ENCODE measurements around the gene RUFY3. TPM values are rescaled to one million over a fixed set of nuclear protein-coding genes. Genes with fewer than 3 reads are reported as not detected.

RUFY3 gene
- total and polyA plus RNA-seq, 2 of the 13 experiments (the other 11 are each of a cell fraction or from before 2014, with no cell fraction given) = 17.9 to 25.3 TPM

- no peak for TF ChIP-seq REXO4 (CRISPR knock-in tag; IDR thresholded peaks at IDR 0.05; ENCODE audit: borderline replicate concordance)
Measured at GRCh38 chr4:70838666-70839588, 117.2 kb downstream of the RUFY3 start (continued).

- POLR2A ChIA-PET = interaction anchor here (0.6 to 1.6 kb wide), 5 partner anchors 11 to 154 kb away, joined by 3 to 9 read pairs (median 4); partner anchors contain the start of genes DCK and MOB1B
- peaks cover 2 to 8% of the 10 kb centered on the region in 2 experiments; a peak in 4 of 5 replicates for H3K36me3 ChIP-seq (replicated peaks in 1 of 2; ENCODE audit: control insufficient read depth in 1 of 2, insufficient read depth in 2 of 2, low read length in 2 of 2)
- H3K9ac ChIP-seq (ENCODE audit: insufficient read depth, low read depth, low read length) = peak within 1 kb of the TSS; percentile 89
- H3K4me2 ChIP-seq (ENCODE audit: low read depth, low read length) = peak within 1 kb of the TSS; percentile 82
- CTCF ChIA-PET (ENCODE audit: low intra/inter-chr PET ratio, low total read pairs) = no interaction called here
- peaks cover 31% of the 10 kb centered on the region for H3K4me1 ChIP-seq (ENCODE audit: insufficient read depth, low read length)
- intact Hi-C loops (cut with micrococcal nuclease; ENCODE audit: unreplicated experiment) (loop anchor here (5.0 kb wide), 5 partner anchors 63 to 187 kb away; partner anchors contain the start of genes DCK, MOB1B and UTP3), in situ Hi-C loops (cut with HindIII; ENCODE audit: extremely low pct_ligation_motif_present, low pct_unique_long_range_greater_than_20kb) (loop anchor here (10.0 kb wide), 1 partner anchor 155 kb away; the partner anchor contains the start of gene DCK)
- FAIRE-seq = no peak
- no peaks in the 10 kb centered on the region for H3K27me3 ChIP-seq (ENCODE audit: control insufficient read depth in 1 of 2, insufficient read depth in 2 of 2, low read length in 2 of 2)
- 0% methylated on average over 3 of the region's 51 CpGs for WGBS (ENCODE audit: low lambda C conversion rate)
- DNase-seq (ENCODE audit: low spot score) = peak; percentile 79
- peak; percentile 91 for ATAC-seq
- peak within 1 kb of the TSS; percentile 88 to 91 (median 90) for H3K4me3 ChIP-seq (replicated peaks in 1 of 3; ENCODE audit: insufficient read depth in 1 of 3, low read depth in 2 of 3, low read length in 3 of 3)
- H4K20me1 ChIP-seq (ENCODE audit: insufficient read depth, low read length) = peaks cover 25% of the 10 kb centered on the region
- H3K79me2 ChIP-seq (ENCODE audit: insufficient read depth, low read length) = peaks cover 35% of the 10 kb centered on the region
- no peaks in the 10 kb centered on the region for H3K9me3 ChIP-seq (ENCODE audit: low read length)
- no peak within 1 kb of the TSS for H2AFZ ChIP-seq (ENCODE audit: low read length)
- peak within 1 kb of the TSS; percentile 75 for H3K27ac ChIP-seq (ENCODE audit: extremely low read length, insufficient read depth, low read length)
- no TSS peak for BruUV-seq (replicated peaks)
- TF ChIP-seq AKNA (CRISPR knock-in tag; IDR thresholded peaks at IDR 0.05; ENCODE audit: borderline replicate concordance) (no peak), ZNF574 (CRISPR knock-in tag; IDR thresholded peaks at IDR 0.05) (peak; percentile 48; the same call in 1 of the 2 replicates), ZFY (CRISPR knock-in tag; IDR thresholded peaks at IDR 0.05) (peak; percentile 59), ZNF770 (CRISPR knock-in tag; IDR thresholded peaks at IDR 0.05) (peak; percentile 93), ELF4 (CRISPR knock-in tag; IDR thresholded peaks at IDR 0.05; ENCODE audit: borderline replicate concordance) (no peak), ZNF451 (CRISPR knock-in tag; IDR thresholded peaks at IDR 0.05) (peak; percentile 20), PCBP2 (optimal IDR thresholded peaks at IDR 0.05; ENCODE audit: low read depth, low read length, poor library complexity, severe bottlenecking) (no peak), POLR2A (IDR thresholded peaks at IDR 0.05; ENCODE audit: insufficient read depth in 1 of 2, low read depth in 2 of 2, low read length in 2 of 2) (peak; percentile 89 to 92)
Measured at GRCh38 chr4:70839589-70840093, 117.9 kb downstream of the RUFY3 start, which contains the start of gene GRSF1. TSS of gene GRSF1 (minus strand) at chr4:70839890. CDS start at chr4:70839827, 63 bp downstream.
